GM06990 (cell line): ENCODE measurements around the gene CHMP1B.

ENCODE experiments used
- DNase-seq: peaks from one replicate; pipeline ENCODE4 v3.0.0-alpha.2; 2011; ENCODE audit not compliant: insufficient read length; ENCODE audit errors: extremely low read depth
- H3K27me3 ChIP-seq: replicated peaks from 2 replicates; pipeline ENCODE4 v1.6.0; 2011; ENCODE audit warnings: low read length; ENCODE audit not compliant: control insufficient read depth, insufficient read depth
- H3K36me3 ChIP-seq: 2 replicates; pipeline ENCODE4 v1.5.1; 2011; ENCODE audit warnings: low read length; ENCODE audit not compliant: control insufficient read depth, insufficient read depth
- H3K4me3 ChIP-seq: replicated peaks from 2 replicates; pipeline ENCODE4 v1.5.1; 2011; ENCODE audit warnings: low read depth, mild to moderate bottlenecking, control low read depth, low read length
- CTCF ChIP-seq: IDR thresholded peaks from 2 replicates; pipeline ENCODE4 v1.5.1; 2011; ENCODE audit warnings: low read length, control low read depth, mild to moderate bottlenecking, inconsistent platforms; ENCODE audit not compliant: insufficient read depth, poor library complexity, severe bottlenecking

Gene CHMP1B

GRCh38 chr18:11859282-11859830, 8.1 kb downstream of the CHMP1B start:
- no peak for DNase-seq
- no peak overlapping the region for H3K4me3 ChIP-seq

GRCh38 chr18:11859903-11860407, 8.7 kb downstream of the CHMP1B start:
- Histone ChIP-seq H3K4me3 (no peak overlapping the region), H3K36me3 (no peaks in the 10 kb centered on the region), H3K27me3 (no peaks in the 10 kb centered on the region)
- DNase-seq, result no peak
- TF ChIP-seq CTCF, result no peak

More at GRCh38 chr18:11859282-11859830, 8.1 kb downstream of the CHMP1B start:
- no peaks in the 10 kb centered on the region for H3K27me3 ChIP-seq
- no peaks in the 10 kb centered on the region for H3K36me3 ChIP-seq
- TF ChIP-seq CTCF, result no peak

DNA sequence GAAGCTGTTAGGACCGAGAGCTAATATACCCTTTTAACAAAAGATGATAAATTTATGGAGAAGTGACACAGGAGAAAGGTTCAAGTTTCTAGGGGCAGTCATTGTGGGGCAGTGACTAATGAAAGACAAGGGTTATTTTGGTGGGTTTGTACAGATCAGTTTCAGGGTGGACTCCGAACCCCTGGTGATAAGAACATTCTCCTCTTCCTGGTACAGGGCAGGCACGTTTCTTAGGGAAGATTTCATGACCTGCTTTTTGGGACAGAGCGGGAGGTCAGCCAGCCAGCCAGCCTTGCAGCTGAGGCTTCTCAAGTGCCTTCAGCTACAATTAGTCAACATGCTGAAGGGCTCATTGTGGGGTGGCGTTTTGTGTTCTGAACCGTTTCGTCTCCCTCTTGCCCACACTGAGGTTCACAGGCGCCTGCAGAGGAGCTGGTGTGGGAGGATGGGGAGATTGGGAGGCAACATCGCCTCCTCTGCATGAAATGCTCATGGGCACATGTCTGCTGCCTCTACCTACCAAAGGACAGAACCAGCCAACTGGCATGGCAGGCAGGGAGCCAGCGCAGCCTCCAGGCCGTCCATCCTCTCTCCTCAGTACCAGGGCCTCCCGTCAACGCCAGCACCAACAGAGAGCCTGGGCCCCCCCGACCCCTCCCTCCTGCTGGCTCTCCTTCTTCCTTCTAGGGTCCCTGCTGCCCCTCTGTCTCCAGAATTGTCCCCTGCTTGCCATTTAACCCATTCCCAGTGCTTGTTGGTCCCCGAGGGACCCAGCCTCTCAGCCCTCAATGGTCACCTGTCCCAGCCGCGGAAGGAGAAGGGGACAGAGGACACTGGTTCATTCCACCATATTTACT, 9.6 kb downstream of the CHMP1B start:
- H3K4me3 ChIP-seq, result no peak overlapping the region
- no peak for TF ChIP-seq CTCF
- no peak for DNase-seq
- H3K27me3 ChIP-seq, result no peaks in the 10 kb centered on the region
- no peaks in the 10 kb centered on the region for H3K36me3 ChIP-seq

DNA sequence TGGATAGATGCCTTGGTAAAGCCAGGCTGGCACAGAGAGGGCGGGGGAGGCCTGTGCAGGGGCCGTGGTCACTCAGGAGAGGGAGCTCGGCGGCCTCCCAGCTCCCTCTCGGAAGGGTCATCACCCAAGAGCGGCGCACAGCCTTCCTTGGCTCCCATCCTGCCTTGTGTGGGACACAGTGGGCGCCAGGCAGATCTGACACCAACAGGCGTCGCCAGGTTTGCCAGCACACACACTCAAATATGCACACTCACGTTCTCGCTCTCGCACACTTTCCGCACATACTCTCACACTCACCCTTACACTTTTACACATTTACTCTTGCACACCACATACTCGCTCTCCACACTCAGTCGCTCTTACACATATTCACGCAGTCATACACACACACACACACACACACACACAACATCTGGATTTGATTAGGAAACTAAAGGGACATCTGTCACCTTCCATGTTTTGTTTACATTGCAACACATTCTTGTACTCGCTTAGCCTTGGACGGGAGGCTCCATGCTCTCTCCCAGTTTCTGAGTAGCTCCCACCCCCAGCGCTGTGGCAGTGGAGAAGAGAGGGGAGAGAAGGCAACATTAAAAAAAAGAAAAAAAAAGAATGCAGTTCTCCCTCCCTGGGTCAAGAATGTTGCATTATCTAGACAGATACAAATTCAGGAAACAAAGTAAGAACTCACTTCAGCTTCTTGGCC, 10.5 kb downstream of the CHMP1B start:
- no peak overlapping the region for H3K4me3 ChIP-seq
- no peak for TF ChIP-seq CTCF
- no peak for DNase-seq
- H3K36me3 ChIP-seq, result no peaks in the 10 kb centered on the region
- no peaks in the 10 kb centered on the region for H3K27me3 ChIP-seq

- H3K4me3 ChIP-seq, result no peak overlapping the region
- TF ChIP-seq CTCF, result no peak
- H3K27me3 ChIP-seq, result no peaks in the 10 kb centered on the region
- H3K36me3 ChIP-seq, result no peaks in the 10 kb centered on the region
- DNase-seq, result no peak
Measured at GRCh38 chr18:11862468-11863137, 11.4 kb downstream of the CHMP1B start.
